GM12874 (cell line): Measurements from ENCODE around the gene MACROD2.

Source experiments
- TF ChIP-seq, protein P1 (sequence below): IDR thresholded peaks from 2 replicates; pipeline ENCODE4 v1.5.1; 2011; ENCODE audit warnings: low read depth, mild to moderate bottlenecking, control low read depth, low read length, moderate library complexity; ENCODE audit not compliant: insufficient read depth

The MACROD2 gene

GRCh38 chr20:15185913-15186312 is 1190.6 kb downstream of the MACROD2 start:
- TF ChIP-seq, protein P1, sequence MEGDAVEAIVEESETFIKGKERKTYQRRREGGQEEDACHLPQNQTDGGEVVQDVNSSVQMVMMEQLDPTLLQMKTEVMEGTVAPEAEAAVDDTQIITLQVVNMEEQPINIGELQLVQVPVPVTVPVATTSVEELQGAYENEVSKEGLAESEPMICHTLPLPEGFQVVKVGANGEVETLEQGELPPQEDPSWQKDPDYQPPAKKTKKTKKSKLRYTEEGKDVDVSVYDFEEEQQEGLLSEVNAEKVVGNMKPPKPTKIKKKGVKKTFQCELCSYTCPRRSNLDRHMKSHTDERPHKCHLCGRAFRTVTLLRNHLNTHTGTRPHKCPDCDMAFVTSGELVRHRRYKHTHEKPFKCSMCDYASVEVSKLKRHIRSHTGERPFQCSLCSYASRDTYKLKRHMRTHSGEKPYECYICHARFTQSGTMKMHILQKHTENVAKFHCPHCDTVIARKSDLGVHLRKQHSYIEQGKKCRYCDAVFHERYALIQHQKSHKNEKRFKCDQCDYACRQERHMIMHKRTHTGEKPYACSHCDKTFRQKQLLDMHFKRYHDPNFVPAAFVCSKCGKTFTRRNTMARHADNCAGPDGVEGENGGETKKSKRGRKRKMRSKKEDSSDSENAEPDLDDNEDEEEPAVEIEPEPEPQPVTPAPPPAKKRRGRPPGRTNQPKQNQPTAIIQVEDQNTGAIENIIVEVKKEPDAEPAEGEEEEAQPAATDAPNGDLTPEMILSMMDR: no peak

GRCh38 chr20:15187612-15188011 is 1192.3 kb downstream of the MACROD2 start:
- TF ChIP-seq, protein P1: no peak

DNA sequence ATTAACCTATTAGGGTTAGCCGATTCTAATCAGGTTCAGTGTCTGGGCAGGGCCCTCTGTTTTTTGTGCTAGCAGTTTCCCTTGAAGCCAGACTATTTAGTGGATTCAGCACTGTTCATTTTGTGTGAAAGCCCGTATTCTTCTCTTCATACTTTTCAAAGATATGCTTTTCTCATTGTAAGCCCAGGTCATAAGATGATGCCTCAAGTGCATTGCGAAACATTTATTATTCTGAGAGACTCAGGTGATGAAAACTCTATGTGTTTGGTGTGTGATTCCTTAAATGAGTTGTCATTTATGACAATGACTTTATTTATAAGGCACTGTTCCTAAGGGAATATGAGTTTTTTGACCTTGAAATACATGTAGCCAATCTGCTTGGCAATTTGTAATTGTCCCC is 1193.1 kb downstream of the MACROD2 start:
- TF ChIP-seq, protein P1: no peak

GRCh38 chr20:15191082-15191723 is 1195.9 kb downstream of the MACROD2 start:
- TF ChIP-seq, protein P1: no peak

DNA sequence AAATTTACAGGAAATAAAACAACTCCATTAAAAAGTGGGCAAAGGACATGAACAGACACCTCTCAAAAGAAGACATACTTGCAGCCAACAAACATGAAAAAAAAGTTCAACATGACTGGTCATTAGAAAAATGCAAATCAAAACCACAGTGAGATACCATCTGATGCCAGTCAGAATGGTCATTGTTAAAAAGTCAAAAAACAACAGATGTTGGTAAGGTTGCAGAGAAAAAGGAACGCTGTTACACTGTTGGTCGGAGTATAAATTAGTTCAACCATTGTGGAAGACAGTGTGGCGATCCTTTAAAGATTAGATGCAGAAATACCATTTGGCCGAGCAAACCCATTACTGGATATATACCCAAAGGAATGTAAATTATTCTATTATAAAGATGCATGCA is 1200.1 kb downstream of the MACROD2 start:
- TF ChIP-seq, protein P1: no peak

DNA sequence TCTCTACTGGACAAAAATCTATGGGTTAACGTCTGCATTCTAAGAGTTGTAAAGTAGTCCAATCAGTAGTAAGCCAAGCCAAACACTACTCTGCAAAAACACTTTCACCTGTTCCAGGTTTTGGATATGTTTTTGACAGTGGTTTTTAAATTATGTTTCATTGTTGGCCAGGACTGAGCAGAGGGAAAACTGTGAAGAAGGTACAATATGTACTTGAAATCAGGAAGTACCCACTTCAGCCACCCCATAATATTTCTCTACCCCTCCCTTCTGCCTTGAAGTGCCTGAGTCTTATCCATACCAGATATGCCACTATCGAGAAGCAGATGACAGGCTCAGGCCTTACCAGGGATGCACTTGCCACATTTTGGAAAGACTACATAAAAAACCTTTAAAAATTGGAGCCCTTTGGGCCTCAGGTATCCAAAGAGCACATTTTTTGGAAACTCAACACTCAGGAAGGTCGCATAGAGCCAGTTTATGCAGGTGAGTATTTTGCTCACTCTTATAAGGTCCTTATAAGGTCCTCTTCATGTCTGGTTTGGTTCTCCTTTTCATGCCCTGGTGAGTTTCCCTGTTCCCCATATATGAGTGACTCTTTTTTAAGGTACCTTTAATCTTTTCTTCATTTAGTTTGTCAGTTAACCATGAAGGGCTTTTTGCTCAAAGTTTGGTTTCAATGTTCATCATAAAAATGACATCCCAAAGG is 1201.4 kb downstream of the MACROD2 start:
- TF ChIP-seq, protein P1: no peak

DNA sequence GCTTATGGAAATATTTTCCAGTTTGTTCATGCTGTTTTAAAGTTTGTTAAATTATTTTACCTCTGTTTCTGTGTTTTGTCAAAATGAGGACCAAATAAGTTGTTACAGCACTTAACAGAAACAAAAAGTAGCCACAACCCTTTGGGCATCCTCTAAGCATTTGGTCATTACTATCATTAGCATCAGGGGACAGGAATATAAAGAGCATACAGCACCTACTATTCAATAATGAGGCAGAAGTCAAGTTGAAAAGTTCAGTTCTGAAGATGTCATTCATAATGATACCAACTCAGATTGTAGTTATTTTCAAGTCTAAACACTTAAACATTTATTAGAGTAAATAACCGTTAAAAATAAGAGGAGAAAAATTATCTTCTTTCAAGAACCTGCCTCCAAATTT is 1204.4 kb downstream of the MACROD2 start:
- TF ChIP-seq, protein P1: no peak
